GM19324 (cell line): ENCODE results near the gene TNNC2.
"Not testable (repeated sequence)": the region's sequence is repeated elsewhere in the genome, so short reads cannot be mapped to it uniquely, and the experiment has no call there.

Source experiments
- ATAC-seq: cut with Tn5 transposase; IDR thresholded peaks from one replicate; pipeline ENCODE4 v1.9.1; 2021; ENCODE audit warnings: mild to moderate bottlenecking, moderate library complexity; ENCODE audit not compliant: unreplicated experiment, low FRiP score

Gene TNNC2

GRCh38 chr20:45848969-45849582 lies 22.0 kb upstream of the TNNC2 start:
- no peak for ATAC-seq

- no peak for ATAC-seq
Measured at GRCh38 chr20:45848421-45848820, 21.3 kb upstream of the TNNC2 start.

GRCh38 chr20:45845452-45845851 lies 18.3 kb upstream of the TNNC2 start:
- ATAC-seq, result no peak

- no peak for ATAC-seq
Measured at GRCh38 chr20:45843506-45843905, 16.4 kb upstream of the TNNC2 start.

- no peak for ATAC-seq
Measured at GRCh38 chr20:45842169-45842812, 15.2 kb upstream of the TNNC2 start.

- ATAC-seq, result no peak
Measured at GRCh38 chr20:45841407-45842129, 14.5 kb upstream of the TNNC2 start.

GRCh38 chr20:45840700-45841198 lies 13.6 kb upstream of the TNNC2 start:
- no peak for ATAC-seq

GRCh38 chr20:45836841-45837240 lies 9.7 kb upstream of the TNNC2 start:
- no peak for ATAC-seq

- no peak for ATAC-seq
Measured at GRCh38 chr20:45835825-45836224, 8.7 kb upstream of the TNNC2 start.

- ATAC-seq, result no peak
Measured at GRCh38 chr20:45835329-45835765, 8.2 kb upstream of the TNNC2 start.

- ATAC-seq, result no peak
Measured at GRCh38 chr20:45834797-45835161, 7.7 kb upstream of the TNNC2 start.

- no peak for ATAC-seq
Measured at GRCh38 chr20:45833883-45834796, 7.0 kb upstream of the TNNC2 start.

GRCh38 chr20:45833030-45833882 lies 6.1 kb upstream of the TNNC2 start, which contains the start of gene SNX21:
Gene SNX21 (plus strand): TSS chr20:45833799. CDS start chr20:45833920, 121 bp downstream.
- ATAC-seq, result no peak

- no peak for ATAC-seq
Measured at GRCh38 chr20:45832619-45833018, 5.5 kb upstream of the TNNC2 start.

- not testable (repeated sequence) for ATAC-seq
Measured at GRCh38 chr20:45829673-45830106, 2.6 kb upstream of the TNNC2 start.

GRCh38 chr20:45828589-45828988 lies 1.5 kb upstream of the TNNC2 start:
- ATAC-seq, result no peak

GRCh38 chr20:45827712-45828111 lies 600 bp upstream of the TNNC2 start:
- ATAC-seq, result no peak

- no peak for ATAC-seq
Measured at GRCh38 chr20:45826381-45827019, 612 bp downstream of the TNNC2 start.
